ENCODE data around the gene IER5L. TPM values are rescaled to one million over a fixed set of nuclear protein-coding genes. Genes with fewer than 3 reads are reported as not detected.

The IER5L gene
- total RNA-seq, 2 donors from 2014 or later, result 7.2 to 30.7 TPM

- WGBS, result 36% methylated on average over 24 of the region's 45 CpGs
- H3K27me3 ChIP-seq (replicated peaks; ENCODE audit: insufficient read depth), result no peaks in the 10 kb centered on the region
- peaks cover 13% of the 10 kb centered on the region for H3K4me1 ChIP-seq (replicated peaks)
- H3K27ac ChIP-seq, result no peak overlapping the region
- TF ChIP-seq POLR2A (IDR thresholded peaks at IDR 0.05), result no peak
- H3K36me3 ChIP-seq, result no peaks in the 10 kb centered on the region
- DNase-seq (ENCODE audit: low spot score), result no peak
- no peaks in the 10 kb centered on the region for H3K9me3 ChIP-seq
- peak overlapping the region; percentile 16 to 59 for H3K4me3 ChIP-seq
- intact Hi-C loops (cut with DNase I), result loop anchor here (1.0 to 5.0 kb wide), 3 partner anchors 144 to 319 kb away; no protein-coding TSS in a partner anchor
Measured at GRCh38 chr9:129178568-129179382, 714 bp upstream of the IER5L start.

- Histone ChIP-seq H3K4me3 (peak overlapping the region; percentile 66 to 71), H3K4me1 (replicated peaks) (peaks cover 15% of the 10 kb centered on the region), H3K36me3 (no peaks in the 10 kb centered on the region), H3K27me3 (replicated peaks; ENCODE audit: insufficient read depth) (no peaks in the 10 kb centered on the region), H3K9me3 (no peaks in the 10 kb centered on the region), H3K27ac (peak overlapping the region; percentile 96 to 97)
- intact Hi-C loops (cut with DNase I), result loop anchor here (5.0 kb wide), 2 partner anchors 145 to 320 kb away; no protein-coding TSS in a partner anchor
- DNase-seq (ENCODE audit: low spot score), result no peak
- no peak for TF ChIP-seq CTCF (IDR thresholded peaks at IDR 0.05)
- TF ChIP-seq POLR2AphosphoS5 (IDR thresholded peaks at IDR 0.05), result no peak
- no peak for TF ChIP-seq POLR2A (IDR thresholded peaks at IDR 0.05)
- 1% methylated on average over 55 of the region's 56 CpGs for WGBS
Measured at GRCh38 chr9:129177443-129177790, 644 bp downstream of the IER5L start.

- TF ChIP-seq CTCF (IDR thresholded peaks at IDR 0.05) (peak in 1 of 4 experiments; percentile 17), POLR2A (IDR thresholded peaks at IDR 0.05) (peak; percentile 12), POLR2AphosphoS5 (IDR thresholded peaks at IDR 0.05) (peak; percentile 16)
- H3K4me3 ChIP-seq, result peak overlapping the region; percentile 66 to 71
- DNase-seq (ENCODE audit: low spot score), result peak; percentile 36
- H3K4me1 ChIP-seq (replicated peaks), result peaks cover 15% of the 10 kb centered on the region
- H3K9me3 ChIP-seq, result no peaks in the 10 kb centered on the region
- no peaks in the 10 kb centered on the region for H3K27me3 ChIP-seq (replicated peaks; ENCODE audit: insufficient read depth)
- H3K36me3 ChIP-seq, result no peaks in the 10 kb centered on the region
- peak overlapping the region; percentile 96 to 97 for H3K27ac ChIP-seq
- intact Hi-C loops (cut with DNase I), result loop anchor here (1.0 to 5.0 kb wide), 3 partner anchors 145 to 320 kb away; no protein-coding TSS in a partner anchor
- WGBS, result under 1% methylated on average over 68 of the region's 80 CpGs
Measured at GRCh38 chr9:129176701-129177442, 1.2 kb downstream of the IER5L start.

DNA sequence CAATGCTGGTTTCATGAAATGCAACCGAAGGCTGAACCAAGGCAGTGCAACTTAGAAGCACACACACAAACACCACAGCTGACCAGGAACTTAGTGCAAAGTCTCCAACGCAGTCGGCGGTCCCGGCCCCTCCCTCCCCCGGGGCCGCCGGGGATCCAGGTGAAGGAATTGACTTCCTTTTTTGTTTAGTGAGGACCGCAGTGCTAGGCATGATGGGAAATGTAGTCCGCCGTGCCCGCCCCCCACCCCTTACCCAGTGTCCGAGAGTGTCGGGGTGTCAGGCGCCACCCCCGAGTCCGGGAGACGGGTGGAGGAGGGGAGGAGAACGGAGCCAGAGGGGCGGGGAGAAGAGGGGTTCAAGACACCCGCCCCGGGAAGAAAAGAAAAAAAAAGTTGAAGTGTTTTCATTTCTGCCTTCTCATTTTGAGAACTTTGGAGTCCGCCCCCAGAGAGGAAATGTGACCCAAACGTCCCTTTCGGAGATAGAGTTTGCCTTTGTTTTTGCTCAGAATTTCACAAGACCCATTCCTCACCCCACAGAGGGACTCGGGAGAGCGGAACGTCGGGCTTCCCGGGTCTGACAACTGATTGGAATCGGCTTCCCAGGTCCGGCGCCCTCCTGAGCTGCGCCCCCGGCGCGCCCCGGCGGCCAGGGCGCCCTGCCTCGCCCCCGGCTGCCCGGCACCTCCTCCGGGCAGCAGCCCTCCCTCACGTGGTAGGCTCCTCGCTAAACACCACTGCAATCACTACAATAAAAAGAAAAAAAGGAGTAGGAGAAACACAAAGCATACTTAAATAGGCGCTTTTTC, 2.0 kb downstream of the IER5L start:
- 1% methylated on average over 47 of the region's 47 CpGs for WGBS
- H3K36me3 ChIP-seq, result no peaks in the 10 kb centered on the region
- TF ChIP-seq POLR2A (IDR thresholded peaks at IDR 0.05) (peak; percentile 68), POLR2AphosphoS5 (IDR thresholded peaks at IDR 0.05) (peak; percentile 91), CTCF (IDR thresholded peaks at IDR 0.05) (no peak)
- H3K27ac ChIP-seq, result peak overlapping the region; percentile 96 to 97
- peak overlapping the region; percentile 66 to 71 for H3K4me3 ChIP-seq
- DNase-seq (ENCODE audit: low spot score), result peak; percentile 90
- H3K9me3 ChIP-seq, result no peaks in the 10 kb centered on the region
- intact Hi-C loops (cut with DNase I), result loop anchor here (1.0 to 5.0 kb wide), 4 partner anchors 35 to 321 kb away; no protein-coding TSS in a partner anchor
- H3K27me3 ChIP-seq (replicated peaks; ENCODE audit: insufficient read depth), result no peaks in the 10 kb centered on the region
- H3K4me1 ChIP-seq (replicated peaks), result peaks cover 15% of the 10 kb centered on the region

DNA sequence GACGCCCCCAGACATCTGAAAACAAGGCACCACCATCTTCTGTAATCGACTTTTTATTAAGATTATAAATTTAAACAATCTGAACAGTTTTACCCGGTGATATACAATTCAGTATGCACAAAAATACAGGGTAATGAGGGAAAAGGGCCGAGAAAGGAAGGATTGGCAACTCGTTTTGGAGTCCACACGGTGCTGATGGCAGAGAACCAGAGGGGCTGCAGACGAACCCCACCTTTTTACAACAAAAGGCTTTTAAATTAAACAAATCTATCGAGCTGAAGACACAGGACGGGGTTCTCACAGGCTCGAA, 2.6 kb downstream of the IER5L start:
- Histone ChIP-seq H3K36me3 (no peaks in the 10 kb centered on the region), H3K27me3 (replicated peaks; ENCODE audit: insufficient read depth) (no peaks in the 10 kb centered on the region), H3K4me3 (peak overlapping the region; percentile 66 to 71), H3K9me3 (no peaks in the 10 kb centered on the region), H3K4me1 (replicated peaks) (peaks cover 15% of the 10 kb centered on the region), H3K27ac (peak overlapping the region; percentile 96 to 97)
- TF ChIP-seq POLR2AphosphoS5 (IDR thresholded peaks at IDR 0.05) (no peak), POLR2A (IDR thresholded peaks at IDR 0.05) (no peak), CTCF (IDR thresholded peaks at IDR 0.05) (no peak)
- DNase-seq (ENCODE audit: low spot score), result no peak
- WGBS, result 2% methylated on average over 10 of the region's 10 CpGs
- intact Hi-C loops (cut with DNase I), result loop anchor here (2.0 to 5.0 kb wide), 3 partner anchors 35 to 322 kb away; no protein-coding TSS in a partner anchor
